Hypothalamus (tissue), 51 donors: ENCODE results near the gene IL6R.
A peak's percentile ranks its signal among the peaks of the same experiment; 100 is the strongest.
"Not testable (repeated sequence)": the region's sequence is repeated elsewhere in the genome, so short reads cannot be mapped to it uniquely, and the experiment has no call there.

Experiments
- DNase-seq, 51 donors: peaks; one replicate each; lab custom pipeline; 2025; lab: John Stamatoyannopoulos, UW

IL6R gene

GRCh38 chr1:154406572-154406879 is 1.4 kb downstream of the IL6R start:
- no peak for DNase-seq

DNA sequence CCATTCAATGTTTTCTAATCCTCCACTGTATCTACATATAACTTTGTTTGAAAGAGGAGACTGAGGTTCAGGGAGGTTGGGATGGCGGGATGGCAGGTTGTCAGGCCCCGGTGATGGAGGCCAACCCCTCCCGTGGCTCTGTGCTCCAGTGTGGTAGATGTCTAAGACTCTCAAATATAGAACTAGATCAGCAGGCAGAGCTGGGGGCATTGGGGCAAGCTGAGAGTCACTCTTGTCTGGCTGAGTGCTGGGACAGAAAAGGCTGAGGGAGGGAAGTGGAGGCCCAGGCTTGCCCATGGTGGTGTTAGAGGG is 1.7 kb downstream of the IL6R start:
- DNase-seq, result no peak

GRCh38 chr1:154407198-154408091 is 2.3 kb downstream of the IL6R start:
- peak in 4 of 51 donors; percentile 10 to 50 (median 47) for DNase-seq

- DNase-seq, result peak in 8 of 51 donors; percentile 15 to 37 (median 30)
Observed at GRCh38 chr1:154408174-154408777, 3.1 kb downstream of the IL6R start.

GRCh38 chr1:154410185-154410827 is 5.2 kb downstream of the IL6R start:
- DNase-seq, result no peak

DNA sequence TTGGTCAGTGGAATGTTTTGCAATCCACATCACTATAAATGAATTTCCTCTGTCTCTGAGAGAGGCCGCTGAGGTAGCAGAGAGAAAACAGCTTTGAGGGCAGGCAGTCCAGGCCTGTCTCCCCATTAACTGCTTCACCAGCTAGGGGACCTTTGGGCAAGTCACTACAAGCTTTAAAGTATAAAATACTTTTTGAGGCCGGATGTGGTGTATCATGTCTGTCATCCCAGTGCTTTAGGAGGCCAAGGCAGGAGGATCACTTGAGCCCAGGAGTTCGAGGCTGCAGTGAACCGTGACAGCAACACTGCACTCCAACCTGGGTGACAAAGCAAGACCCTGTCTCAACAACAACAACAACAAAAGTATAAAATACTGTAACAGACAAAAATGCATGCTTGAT is 6.4 kb downstream of the IL6R start:
- no peak for DNase-seq

GRCh38 chr1:154413177-154413783 is 8.1 kb downstream of the IL6R start:
- no peak for DNase-seq

DNA sequence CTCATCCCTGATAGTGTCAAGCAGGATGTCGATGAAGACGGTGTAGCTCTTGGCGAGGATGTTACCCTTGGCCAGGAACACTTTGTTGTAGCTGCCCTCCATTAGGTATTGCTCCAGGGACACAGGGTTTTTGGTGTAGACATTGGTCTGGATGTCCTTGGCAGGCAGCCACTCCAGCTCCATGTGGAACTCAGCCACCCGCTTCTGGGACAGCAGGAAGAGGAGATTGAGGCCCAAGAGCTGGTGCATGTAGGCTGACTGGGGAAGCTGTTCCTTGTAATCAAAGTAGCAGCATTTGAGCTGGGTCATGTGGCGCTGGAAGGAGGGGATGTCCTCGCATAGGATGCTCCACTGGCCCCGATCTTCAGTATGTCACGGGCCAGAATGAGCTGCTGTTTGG is 9.5 kb downstream of the IL6R start:
- DNase-seq, result peak in 8 of 51 donors; percentile 10 to 44 (median 22)

- DNase-seq, result no peak
Observed at GRCh38 chr1:154416471-154417337, 11.6 kb downstream of the IL6R start.

- DNase-seq, result no peak
Observed at GRCh38 chr1:154417338-154417608, 12.1 kb downstream of the IL6R start.

- no peak for DNase-seq
Observed at GRCh38 chr1:154418062-154418921, 13.1 kb downstream of the IL6R start.

DNA sequence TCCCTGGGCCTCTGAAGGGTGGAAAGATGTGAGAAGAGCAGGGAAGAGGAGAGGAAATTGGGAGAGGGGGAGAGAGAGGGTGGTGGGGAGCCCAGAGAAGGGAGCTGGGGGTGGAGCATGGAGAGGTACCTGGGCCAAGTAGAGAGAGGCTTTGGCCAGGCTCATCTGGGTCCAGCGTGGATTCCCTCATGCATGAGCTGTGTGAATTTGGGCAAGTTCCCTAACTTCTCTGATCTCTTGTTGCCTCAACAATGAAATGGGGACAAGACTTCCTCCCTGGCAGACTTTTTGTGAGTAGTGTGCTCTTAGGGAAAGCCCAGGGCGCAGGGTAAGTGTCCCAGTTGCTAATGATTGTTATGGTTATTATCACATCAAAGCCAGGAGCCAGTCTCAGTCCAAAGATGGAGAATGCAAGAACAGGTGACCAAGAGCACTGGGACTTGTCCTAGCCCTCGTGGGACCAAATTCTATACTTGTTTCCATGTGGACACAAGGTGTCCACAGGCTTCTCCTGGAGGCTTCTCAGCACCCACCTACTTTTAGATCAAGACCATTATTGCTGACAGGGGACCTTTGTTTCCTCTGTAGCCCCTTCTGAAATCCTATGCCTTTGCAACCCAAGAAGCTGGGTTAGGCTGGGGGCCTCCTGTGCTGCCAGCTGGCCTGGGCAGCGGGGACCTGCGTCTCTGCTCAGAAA is 13.9 kb downstream of the IL6R start:
- DNase-seq, result peak in 3 of 51 donors; percentile 20 to 30 (median 30)

DNA sequence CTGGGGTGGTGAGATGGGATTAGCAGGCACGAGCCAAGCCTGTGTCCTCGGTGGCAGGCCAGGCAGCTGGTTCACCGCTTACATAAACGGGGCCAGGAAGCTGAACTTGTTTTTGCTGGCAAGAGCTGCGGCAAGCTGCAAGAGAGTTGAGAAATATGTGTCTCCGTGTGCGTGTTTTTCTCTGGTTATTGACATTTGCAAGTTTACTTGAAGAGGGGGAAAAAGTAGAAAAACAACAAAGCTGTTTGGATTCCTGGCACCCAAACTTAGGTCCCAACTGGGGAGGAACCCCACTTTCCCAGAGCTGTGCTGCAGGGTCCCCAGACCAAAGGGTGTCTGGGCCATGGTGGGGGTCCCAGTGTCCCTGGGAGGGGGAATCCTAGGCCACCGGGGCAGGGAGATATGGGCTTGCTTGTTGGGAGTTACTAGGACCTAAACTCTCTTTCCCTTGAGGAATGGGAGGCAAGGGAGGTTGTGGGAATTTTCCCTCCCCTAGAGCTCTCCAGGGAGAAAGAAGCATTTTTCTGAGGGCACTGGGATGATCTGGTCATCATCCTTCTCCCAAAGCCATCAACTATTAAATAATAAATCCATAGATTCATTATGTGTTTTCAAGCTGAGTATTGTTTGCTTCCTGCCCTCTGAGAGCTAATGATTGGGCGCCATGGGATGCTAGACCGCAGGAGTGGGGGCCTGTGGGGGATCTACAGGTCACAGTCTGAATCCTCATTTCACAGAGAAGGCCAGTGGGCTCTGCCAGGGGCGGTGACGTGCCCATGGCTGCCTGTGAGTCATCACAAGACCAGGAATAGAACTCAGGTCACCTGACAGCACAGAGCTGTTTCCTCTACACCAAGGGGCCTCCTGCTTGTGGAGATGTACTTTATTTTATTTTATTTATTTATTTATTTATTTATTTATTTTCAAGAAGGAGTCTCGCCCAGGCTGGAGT is 14.8 kb downstream of the IL6R start:
- peak in 44 of 51 donors; percentile 23 to 88 (median 66) for DNase-seq

DNA sequence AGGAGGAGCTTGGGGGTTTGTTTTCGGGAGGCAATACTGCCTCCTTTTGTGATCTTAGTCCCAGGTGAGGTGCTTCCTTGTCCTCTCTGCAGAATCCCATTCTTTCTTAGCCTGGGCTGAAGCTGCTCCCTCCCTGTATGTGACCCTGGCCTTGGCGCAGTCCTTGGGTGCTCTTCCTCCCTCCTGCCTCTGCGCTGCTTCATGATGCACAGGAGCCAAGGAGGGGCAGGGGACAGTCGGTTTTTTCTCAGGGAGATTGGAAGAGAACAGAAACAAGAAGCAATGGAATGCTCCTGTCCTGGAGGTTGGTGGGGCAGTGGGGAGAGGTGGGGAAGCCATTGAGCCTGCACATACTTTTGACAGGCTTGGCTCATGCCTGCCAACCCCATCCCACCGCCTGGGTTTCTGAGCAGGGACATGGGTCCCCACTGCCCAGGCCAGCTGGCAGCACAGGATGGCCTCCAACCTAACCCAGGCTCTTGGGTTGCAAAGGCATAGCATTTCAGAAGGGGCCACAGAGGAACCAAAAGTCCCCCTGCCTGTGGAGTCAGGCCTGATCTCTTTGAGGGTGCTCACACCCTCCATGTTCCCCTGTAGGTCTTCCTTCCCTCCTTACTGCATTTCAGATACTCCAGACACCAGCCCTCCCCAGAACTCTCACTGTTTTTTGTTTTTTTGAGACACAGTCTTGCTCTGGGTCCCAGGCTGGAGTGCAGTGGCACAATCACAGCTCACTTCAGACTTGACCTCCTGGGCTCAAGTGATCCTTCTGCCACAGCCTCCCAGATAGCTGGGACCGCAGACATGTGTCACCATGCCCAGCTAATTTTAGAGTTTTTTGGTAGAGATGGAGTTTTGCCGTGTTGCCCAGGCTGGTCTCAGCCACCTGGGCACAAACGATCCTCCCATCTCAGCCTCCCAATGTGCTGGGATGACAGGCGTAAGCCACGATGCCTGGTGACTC is 16.1 kb downstream of the IL6R start:
- no peak for DNase-seq

DNA sequence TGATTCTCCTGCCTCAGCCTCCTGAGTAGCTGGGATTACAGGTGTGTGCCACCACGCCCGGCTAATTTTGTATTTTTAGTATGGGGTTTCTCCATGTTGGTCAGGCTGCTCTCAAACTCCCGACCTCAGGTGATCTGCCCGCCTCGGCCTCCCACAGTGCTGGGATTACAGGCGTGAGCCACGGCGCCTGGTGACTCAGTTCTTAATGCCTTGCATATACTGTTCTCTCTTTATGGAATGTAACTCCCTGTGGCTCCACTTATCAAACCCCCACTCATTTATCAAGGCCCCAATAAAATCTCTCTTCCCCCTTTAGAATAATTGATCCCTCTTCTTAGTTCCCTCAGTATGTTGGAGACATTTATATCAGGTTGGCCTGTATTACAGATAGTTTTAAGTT is 16.9 kb downstream of the IL6R start:
- not testable (repeated sequence) for DNase-seq

DNA sequence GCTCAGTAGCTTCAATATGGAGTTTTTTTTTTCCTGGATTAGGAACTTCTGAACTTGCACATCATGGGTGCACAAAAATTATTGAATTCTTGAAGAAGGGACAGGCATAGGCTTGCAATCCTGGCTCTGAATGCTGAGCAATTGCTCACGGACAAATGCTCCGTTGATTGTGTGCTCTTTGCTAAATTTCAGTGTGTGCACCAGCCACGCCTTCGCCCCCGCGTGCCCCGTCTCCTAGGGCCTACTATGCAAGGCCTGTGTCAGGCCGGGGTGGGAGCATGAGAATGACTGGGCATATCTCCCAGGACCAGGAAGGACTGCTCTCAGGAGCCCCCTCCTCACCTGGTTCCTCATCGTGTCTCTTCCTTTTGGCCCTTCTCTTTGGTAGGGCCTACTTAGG is 17.4 kb downstream of the IL6R start:
- DNase-seq, result no peak
